T47D (cell line): ENCODE measurements around the gene A4GALT.

Experiments used
- DNase-seq, 2 experiments: peaks; one replicate each; pipeline versions ENCODE4 v3.0.0 to v3.0.0-alpha.2; 2011 to 2012; ENCODE audit warnings: low read depth in 1 of 2, low spot score in 1 of 2
- JUND ChIP-seq: IDR thresholded peaks from 2 replicates; pipeline ENCODE4 v1.6.1; 2012; ENCODE audit warnings: low read depth
- in situ Hi-C: cut with HindIII; loops from 2 replicates; pipeline ENCODE4 v1.10.0; 2016; ENCODE audit warnings: low sequenced_read_pairs, low pct_unique_long_range_greater_than_20kb

Gene A4GALT

GRCh38 chr22:42693055-42693762 lies 27.5 kb downstream of the A4GALT start:
- TF ChIP-seq JUND = no peak
- DNase-seq = no peak
- in situ Hi-C loops = no loop called here

GRCh38 chr22:42692239-42693054 lies 28.2 kb downstream of the A4GALT start:
- no peak for TF ChIP-seq JUND
- in situ Hi-C loops = no loop called here
- DNase-seq = no peak

GRCh38 chr22:42691440-42691839 lies 29.2 kb downstream of the A4GALT start:
- no peak for DNase-seq
- in situ Hi-C loops = no loop called here
- no peak for TF ChIP-seq JUND

GRCh38 chr22:42688241-42689211 lies 32.1 kb downstream of the A4GALT start:
- in situ Hi-C loops = no loop called here
- TF ChIP-seq JUND = no peak
- DNase-seq = peak; percentile 41 to 89

GRCh38 chr22:42686756-42687491 lies 33.7 kb downstream of the A4GALT start:
- TF ChIP-seq JUND = no peak
- DNase-seq = no peak
- in situ Hi-C loops = no loop called here

- no peak for TF ChIP-seq JUND
- in situ Hi-C loops = no loop called here
- no peak for DNase-seq
Observed at GRCh38 chr22:42685941-42686653, 34.6 kb downstream of the A4GALT start.

GRCh38 chr22:42684462-42685195 lies 36.0 kb downstream of the A4GALT start:
- in situ Hi-C loops = no loop called here
- DNase-seq = no peak
- no peak for TF ChIP-seq JUND

GRCh38 chr22:42683578-42684283 lies 36.9 kb downstream of the A4GALT start:
- TF ChIP-seq JUND = no peak
- no peak for DNase-seq

GRCh38 chr22:42682113-42682851 lies 38.4 kb downstream of the A4GALT start:
- TF ChIP-seq JUND = no peak
- in situ Hi-C loops = no loop called here
- DNase-seq = peak; percentile 43 to 65

More at GRCh38 chr22:42683578-42684283, 36.9 kb downstream of the A4GALT start:
- in situ Hi-C loops = no loop called here

GRCh38 chr22:42680648-42681047 lies 40.0 kb downstream of the A4GALT start:
- TF ChIP-seq JUND = no peak
- in situ Hi-C loops = no loop called here
- DNase-seq = no peak
